NCI-H748 treated with DMSO at 0.1 percent for 48 hours (cell line): ENCODE data around the gene KLHL35.
A peak's percentile ranks its signal among the peaks of the same experiment; 100 is the strongest.
"Not testable (repeated sequence)": the region's sequence is repeated elsewhere in the genome, so short reads cannot be mapped to it uniquely, and the experiment has no call there.

Source experiments
- DNase-seq: peaks from one replicate; lab custom pipeline; 2025; lab: John Stamatoyannopoulos, UW

The KLHL35 gene

DNA sequence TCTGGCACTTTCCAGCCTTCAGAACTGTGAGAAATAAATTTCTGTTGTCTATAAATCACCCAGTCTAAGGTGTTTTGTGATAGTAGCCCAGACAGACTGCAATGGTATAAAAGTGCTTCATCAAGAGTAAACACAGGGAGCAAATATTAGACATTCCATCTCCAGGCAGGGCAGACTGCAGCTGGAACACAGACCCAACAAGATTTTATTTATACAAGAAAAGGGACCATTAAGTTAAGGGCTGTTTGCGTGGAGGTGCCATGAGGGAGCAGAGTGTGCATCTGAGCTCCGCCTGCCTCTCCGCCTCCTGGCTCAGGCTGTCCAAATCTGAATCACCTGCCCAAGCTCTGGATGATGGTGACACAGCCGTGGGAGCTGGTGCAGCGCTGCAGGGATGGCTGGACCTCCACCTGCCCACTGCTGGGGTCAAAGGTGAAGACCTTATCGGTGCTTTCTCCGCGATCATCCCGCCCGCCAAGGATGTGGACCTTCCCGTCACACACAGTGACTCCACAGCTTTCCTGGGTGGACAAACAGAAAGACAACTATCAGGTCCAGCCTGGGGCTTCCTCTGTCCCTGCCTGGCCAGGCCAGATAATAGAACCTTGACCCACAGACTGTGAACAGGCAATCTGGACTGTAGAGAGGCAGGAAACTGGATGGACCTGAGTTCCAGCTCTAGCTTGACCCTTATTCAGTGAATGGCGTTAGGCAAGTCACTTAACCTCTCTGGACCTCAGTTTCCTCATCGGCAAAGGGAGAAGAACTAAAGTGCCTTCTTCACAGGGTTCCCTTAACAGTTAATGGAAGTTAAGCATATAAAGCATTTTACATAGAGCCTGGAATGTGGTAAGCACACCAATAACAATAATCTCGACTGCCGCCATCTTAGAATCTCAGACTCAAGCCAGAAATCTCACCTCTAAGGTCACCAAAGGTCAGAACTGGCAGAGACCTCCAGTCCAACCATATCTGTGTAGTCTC is 10.5 kb downstream of the KLHL35 start:
- peak; percentile 44 for DNase-seq

DNA sequence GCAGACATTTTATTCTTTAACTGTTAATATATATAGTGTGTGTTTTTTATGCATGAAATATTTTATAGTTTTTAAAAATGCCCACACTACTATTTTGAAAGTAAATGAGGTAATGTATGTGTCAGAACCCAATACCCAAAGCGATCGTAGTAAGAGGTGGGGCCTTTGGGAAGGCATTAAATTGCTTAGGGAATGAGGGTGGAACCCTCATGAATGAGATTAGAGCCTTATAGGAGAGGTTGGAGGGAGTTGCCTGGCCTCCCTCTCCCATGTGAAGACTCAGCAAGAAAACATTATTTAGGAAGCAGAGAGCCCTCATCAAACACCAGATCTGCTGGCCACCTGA is 11.1 kb downstream of the KLHL35 start:
- DNase-seq, result no peak

DNA sequence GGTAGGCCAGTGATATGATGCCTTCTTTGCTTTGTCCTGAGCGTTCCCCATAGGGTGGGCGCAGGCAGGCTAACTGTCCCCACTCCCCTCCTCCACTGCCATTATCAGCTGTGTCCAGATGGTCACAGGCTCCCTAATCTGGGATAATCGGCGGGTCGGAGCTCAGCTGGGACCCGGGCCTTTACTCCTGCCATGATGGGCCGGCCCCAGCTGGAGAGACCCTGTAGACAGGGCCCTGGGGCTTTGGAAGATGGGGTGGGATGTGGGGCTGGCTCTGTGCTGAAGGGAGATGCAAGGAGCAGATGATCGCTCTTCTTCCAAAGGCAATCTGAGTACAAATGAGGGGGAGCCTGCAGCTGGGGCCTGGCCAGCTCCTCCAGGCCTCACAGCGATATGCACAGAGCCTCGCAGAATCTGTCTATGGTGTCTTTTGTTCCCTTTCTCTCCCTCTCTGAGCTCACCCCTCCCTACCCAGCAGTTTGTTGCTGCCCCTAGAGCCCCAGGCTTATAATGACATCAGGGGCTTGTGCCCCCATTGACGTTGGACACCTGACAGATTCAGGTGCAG is 11.9 kb downstream of the KLHL35 start:
- DNase-seq, result no peak

DNA sequence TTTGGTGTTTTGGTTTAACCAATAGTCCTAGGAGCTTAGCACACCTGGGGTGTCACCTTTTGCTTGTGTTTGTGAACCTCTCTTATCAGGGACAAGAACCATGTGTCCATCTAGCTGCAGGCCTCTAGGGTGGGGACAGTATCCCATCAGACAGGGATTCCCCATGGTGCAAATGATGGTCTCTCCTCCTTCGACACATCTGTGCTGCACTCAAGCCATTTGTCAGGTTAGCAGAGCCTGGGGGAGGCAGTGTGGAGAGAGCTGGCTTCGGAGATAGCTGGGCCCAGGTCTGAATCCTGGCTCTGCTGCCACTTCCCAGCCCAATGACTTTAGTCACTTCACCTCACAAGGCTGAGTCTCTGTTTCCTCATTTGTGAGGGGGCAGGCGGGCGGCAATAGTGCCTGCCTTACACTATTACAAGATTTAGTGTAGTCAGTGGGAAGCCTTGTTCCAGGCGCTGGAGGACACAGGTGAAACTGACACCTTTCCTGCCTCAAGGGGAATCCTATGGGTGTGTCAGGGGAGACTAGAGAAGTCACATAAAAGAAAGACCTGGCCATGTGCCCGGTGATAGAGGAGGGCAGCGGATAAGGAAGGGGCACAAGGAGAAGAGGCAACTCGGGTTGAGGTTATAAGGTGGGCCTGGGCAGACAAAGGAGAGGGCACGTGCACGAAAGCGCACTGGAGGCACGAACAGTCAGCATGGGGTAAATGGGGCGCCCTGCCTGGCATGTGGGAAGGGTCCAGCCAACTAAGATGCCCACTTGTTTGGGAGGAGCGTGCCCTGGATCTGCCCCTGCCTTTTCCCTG is 12.6 kb downstream of the KLHL35 start:
- no peak for DNase-seq

DNA sequence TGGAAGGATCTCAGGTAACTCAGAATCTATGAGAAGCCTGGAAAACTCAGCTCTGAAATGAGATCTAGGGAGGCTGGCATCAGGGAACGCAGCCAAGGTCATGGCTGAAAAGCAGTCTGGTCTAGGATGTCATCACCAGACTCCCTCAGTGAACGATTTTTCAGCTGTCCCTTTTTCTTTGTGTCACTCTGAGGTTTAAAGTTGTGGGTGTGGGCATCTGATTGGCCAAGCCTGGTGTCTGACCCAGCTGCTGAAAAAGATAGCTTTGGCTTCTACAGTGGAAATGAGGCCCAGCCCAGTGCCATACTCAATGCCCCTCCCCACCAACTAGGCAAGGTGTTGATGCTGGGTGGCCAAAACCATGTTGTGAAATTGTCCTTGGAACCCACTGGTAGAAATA is 19.1 kb downstream of the KLHL35 start:
- DNase-seq, result no peak

DNA sequence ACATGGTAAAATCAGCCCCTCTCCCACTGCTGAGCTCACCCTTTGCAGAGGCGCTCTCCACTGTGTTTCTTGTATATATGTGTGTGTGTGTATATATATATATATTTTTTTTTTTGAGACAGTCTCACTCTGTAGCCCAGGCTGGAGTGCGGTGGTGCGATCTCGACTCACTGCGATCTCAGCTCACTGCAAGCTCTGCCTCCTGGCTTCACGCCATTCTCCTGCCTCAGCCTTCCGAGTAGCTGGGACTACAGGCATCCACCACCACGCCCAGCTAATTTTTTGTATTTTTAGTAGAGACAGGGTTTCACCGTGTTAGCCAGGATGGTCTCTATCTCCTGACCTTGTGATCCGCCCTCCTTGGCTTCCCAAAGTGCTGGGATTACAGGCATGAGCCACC is 19.9 kb downstream of the KLHL35 start:
- DNase-seq, result not testable (repeated sequence)

DNA sequence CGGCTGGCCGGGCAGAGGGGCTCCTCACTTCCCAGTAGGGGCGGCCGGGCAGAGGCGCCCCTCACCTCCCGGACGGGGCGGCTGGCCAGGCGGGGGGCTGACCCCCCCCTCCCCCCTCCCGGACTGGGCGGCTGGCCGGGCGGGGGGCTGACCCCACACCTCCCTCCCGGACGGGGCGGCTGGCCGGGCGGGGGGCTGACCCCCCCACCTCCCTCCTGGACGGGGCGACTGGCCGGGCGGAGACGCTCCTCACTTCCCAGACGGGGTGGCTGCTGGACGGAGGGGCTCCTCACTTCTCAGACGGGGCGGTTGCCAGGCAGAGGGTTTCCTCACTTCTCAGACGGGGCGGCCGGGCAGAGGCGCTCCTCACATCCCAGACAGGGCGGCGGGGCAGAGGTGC is 23.0 kb downstream of the KLHL35 start:
- not testable (repeated sequence) for DNase-seq

DNA sequence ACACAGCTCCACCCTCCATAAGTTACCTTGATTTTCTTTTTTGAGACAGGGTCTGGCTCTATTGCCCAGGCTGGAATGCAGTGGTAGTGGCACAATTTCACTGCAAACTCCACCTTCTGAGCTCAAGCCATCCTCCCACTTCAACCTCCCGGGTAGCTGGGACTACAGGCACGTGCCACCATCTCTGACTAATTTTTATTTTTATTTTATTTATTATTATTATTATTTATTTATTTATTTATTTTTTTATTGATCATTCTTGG is 24.1 kb downstream of the KLHL35 start:
- DNase-seq, result no peak

DNA sequence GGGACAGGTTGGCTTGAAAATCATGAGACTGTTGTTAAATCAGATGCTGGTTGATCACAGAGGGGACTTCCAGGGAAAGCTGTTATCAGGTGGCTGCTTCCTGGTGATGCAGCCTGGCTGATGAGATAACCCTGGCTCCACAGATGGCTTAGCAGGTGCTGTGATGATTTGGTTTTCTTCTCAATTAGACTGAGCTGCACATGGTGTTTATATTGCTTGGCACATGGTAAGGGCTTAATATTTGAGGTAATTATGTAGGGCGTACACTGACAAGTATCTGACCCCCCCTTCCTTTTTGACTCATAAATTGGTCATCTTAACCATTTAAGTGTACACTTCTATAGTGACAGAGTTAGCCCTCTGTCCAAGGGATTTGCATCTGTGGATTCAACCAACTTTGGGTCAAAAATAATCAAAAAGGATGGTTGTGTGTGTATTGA is 26.6 kb downstream of the KLHL35 start:
- DNase-seq, result no peak

DNA sequence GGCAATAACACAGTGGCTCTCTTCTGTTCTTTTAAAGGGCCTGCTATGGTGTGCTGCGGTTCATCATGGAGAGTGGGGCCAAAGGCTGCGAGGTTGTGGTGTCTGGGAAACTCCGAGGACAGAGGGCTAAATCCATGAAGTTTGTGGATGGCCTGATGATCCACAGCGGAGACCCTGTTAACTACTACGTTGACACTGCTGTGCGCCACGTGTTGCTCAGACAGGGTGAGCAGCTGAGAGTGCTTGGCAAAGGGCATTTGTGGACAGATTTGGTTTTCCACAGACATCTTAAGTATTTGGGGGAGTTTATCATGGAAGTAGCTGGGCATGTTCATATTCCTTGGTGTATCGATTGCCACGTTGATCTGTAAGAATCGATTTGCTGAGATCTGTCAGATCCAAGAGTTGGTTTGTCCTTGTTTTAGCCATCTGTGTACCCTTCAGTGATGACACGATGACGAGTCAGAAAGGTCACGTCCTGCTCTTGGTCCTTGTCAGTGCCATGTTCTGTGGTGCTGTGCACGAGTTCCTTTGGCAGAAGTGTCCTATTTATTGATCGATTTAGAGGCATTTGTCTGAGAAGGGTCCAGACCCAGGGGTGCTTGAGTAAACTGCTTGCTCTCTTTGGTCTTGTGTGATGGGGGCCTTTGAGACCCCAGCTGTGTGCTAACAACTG is 28.9 kb downstream of the KLHL35 start:
- DNase-seq, result no peak

DNA sequence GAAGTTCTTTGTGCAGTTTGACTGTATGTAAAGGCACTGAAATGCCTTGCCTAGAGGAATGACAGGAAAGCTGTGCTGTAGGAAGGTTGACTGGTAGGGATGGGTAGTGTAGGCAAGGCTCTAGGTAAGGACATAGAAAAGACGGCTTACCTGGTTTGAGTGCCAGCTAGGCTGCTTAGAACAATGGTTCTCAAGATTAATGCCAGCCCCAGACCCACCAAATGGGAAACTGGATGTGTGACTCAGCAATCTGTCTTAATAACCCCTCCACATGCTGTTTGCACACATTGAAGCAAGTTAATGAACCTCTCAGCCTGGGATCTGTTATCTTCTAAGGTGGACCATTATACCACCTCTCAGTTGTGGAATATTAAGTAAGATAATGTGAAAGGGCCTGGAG is 30.0 kb downstream of the KLHL35 start:
- DNase-seq, result no peak

DNA sequence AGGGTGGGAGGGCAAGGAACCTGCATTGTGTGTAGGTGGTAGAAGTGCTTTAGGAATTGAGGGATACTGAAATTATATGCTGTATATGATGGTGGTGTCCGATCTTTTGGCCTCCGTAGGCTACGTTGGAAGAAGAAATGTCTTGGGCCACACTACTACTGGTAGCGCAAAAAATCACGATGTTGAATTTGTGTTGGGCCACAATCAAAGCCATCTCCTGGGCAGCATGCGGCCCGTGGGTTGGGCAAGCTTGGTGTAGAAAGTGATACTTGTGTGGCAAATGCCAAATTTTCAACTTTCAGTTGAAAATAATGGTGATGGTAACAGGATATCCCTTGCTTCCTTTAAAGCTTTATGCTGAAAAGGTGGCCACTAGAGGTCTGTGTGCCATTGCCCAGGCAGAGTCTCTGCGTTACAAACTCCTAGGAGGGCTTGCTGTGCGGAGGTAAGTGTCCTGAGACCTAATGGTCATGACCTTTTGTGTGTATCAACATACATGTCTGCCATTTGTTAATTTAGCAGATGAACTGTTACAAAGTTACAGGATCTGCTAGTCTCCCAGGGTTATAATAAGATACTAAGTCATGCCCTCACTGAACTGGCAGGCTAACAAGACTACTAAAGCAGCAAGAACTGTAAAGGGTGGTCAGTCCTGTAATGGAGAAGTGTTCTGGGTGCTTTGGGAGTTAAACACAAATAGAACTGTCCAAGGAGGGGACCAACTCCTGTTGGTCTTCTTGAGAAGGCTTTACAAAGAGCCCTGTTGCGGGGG is 30.8 kb downstream of the KLHL35 start:
- DNase-seq, result no peak

DNA sequence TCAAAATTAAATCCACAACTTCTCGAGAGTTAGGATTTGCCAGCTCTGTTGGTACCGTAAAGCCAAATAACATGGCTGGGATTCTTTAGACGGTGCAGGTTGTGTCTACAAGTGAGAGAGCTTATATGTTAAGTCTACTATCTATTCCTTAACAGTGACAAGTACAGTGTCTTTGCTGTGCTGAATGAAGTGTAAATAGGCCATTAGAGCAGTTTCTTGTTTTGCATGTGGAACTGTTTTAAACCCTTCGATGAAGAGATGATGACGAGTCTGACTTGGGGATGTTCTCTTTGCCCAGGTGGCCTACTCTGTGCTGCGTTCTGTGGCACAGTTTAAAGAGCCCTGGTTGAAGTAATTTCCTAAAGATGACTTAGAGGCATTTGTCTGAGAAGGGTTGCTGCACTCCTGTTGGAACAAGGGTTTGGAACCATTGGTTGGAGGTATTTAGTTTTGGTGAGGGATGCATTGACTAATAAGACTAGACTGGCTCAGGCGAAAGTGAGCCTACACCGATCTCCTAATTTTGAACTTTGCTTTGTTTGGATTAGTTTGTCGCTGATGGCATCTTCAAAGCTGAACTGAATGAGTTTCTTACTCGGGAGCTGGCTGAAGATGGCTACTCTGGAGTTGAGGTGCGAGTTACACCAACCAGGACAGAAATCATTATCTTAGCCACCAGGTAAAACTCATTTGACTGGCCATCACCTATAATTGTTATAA is 32.7 kb downstream of the KLHL35 start:
- DNase-seq, result no peak

DNA sequence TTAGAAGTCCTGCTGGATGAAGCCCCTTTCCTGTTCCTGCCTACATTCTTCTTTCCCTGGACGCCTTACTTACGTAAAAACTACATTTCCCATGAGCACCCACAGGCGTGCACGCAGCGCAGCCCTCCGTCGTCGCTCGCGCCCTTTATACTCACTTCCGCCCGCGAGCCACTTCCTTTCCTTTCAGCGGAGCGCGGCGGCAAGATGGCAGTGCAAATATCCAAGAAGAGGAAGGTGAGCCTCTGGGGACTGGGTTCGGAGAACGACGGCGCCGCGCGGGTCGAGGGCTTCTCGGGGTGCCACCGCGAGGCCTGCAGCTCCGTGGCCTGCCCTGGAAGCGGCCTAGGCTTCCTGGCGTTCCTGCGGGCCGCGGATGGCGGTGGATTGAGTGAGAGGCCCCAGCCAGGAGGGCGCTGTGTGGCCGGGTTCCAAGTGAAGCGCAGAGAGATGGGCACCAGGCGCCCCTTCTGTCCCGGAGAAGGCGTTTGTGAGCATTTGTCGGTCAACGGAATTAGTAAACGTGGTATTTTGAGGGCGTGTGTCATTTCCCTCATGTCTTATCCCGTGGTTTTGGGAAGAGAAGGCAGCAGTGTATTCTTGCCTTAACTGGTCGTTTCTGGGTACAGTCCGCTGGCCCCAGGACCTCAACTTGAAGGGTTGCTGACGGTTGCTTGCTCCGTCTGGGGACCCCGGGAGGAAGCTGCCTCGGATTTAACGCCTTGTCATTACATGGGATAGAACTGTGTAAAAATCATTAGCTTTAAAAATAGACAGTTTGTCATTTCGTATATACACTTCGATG is 33.5 kb downstream of the KLHL35 start, which contains the start of gene RPS3:
RPS3 (plus strand) TSS at position 175 of the 802 bp plus-strand sequence; CDS start at position 205, 30 bp downstream.
- DNase-seq, result peak; percentile 84

DNA sequence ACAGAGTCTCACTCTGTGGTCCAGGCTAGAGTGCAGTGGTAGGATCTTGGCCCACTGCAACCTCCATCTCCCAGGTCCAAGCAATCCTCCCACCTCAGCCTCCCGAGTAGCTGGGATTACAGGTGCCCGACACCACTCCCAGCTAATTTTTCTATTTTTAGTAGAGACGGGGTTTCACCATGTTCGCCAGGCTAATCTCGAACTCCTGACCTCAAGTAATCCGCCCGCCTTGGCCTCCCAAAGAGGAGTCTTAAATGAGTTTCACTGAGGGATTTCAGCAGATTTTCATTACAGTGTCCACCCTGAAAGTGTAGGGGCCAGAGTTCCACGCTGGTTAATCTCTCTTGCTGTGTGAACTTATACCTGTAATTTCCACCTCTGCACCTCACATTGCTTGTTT is 34.1 kb downstream of the KLHL35 start:
- DNase-seq, result no peak

DNA sequence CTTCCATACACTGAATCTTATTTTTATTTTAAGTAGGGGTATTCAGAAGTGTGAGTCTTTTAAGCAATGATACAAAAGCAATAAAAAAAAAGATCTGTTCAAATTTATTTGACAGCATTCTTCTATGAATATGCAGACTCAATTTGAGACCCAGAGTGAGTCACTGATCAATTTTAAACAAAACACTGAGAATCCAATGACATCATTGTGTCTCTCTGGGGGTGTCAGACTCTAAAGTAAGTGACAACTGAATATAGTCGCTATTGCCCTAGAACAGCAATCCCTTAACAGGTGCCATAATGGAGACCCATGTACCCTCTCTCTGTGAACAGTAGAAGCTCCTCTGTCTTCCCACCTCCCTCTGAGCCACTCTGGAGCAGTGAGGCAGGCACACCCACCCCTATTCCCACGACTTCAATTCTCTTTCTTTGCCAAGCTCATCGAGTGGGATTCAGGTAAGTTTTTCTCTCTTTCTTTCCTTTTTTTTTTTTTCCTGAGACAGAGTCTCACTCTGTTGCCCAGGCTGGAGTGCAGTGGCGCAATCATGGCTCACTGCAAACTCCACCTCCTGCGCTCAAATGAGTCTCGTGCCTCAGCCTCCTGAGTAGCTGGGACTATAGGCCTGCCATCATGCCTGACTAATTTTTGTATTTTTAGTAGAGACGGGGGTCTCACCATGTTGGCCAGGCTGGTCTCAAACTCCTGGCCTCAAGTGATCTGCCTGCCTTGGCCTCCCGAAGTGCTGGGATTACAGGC is 38.7 kb downstream of the KLHL35 start:
- DNase-seq, result no peak

DNA sequence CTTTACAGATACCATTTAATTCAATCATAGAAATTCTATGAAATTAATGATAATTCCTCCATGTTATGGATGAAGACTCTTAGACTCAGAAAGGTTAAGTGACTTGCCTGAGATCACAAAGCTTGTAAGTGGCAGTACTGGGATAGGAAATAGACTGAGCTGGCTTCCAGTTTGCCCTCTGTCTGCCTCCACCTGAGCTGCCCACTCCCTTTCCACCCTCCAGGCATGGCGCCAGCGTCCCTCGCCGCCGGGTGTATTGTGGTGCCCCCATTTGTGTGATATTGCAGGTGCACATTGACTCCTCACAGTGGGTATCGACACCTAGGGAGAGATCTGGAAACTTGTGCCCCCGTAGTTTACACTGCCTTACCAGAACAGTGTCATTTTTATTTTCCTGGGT is 43.1 kb downstream of the KLHL35 start:
- DNase-seq, result no peak

DNA sequence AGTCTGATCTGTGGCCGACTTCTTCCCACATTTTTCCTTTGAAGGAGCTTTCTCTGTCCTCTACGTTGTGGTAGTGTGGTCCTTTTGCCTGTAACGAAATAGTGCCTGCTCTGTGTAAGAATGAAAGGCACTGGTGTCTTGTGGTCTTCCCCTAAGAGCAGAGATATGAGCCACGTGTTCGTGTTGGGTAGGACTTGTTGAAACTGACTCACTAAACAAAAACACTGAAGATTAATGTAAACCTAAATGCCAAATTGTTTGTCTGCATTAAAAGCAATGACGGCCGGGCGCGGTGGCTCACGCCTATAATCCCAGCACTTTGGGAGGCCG is 43.8 kb downstream of the KLHL35 start:
- DNase-seq, result no peak
